Natural killer cell (primary cell): Measurements from ENCODE around the gene CCHCR1. TPM values are rescaled to one million over a fixed set of nuclear protein-coding genes. Genes with fewer than 3 reads are reported as not detected.

Experiments
- ATAC-seq, 3 donors: fragments of 150-1000 bp in 2 of 3; fragments of 200-7000 bp in 1 of 3; cut with Tn5 transposase; 1 replicate in 1 of 3; 2 replicates in 2 of 3; pipeline ENCODE4 v1.10.0; 2021; ENCODE audit warnings: mild to moderate bottlenecking in 2 of 3, moderate library complexity in 2 of 3
- DNase-seq, 2 donors: peaks; one replicate each; pipeline versions ENCODE4 v3.0.0 to v3.0.0-alpha.2; 2013 to 2021; ENCODE audit warnings: mixed read lengths in 1 of 2
- H3K27ac ChIP-seq: one replicate; pipeline ENCODE4 v1.5.1; 2013; ENCODE audit warnings: mild to moderate bottlenecking, low read length
- H3K27me3 ChIP-seq: one replicate; pipeline ENCODE4 v1.6.1; 2013; ENCODE audit warnings: low read length; ENCODE audit not compliant: control insufficient read depth, insufficient read depth
- H3K36me3 ChIP-seq: one replicate; pipeline ENCODE4 v1.6.1; 2013; ENCODE audit warnings: low read length; ENCODE audit not compliant: control insufficient read depth, insufficient read depth
- H3K4me1 ChIP-seq: one replicate; pipeline ENCODE4 v1.6.1; 2013; ENCODE audit warnings: low read length; ENCODE audit not compliant: control insufficient read depth, insufficient read depth
- H3K4me3 ChIP-seq: one replicate; pipeline ENCODE4 v1.5.1; 2013; ENCODE audit warnings: low read length
- H3K9me3 ChIP-seq: one replicate; pipeline ENCODE4 v1.6.1; 2013; ENCODE audit warnings: low read length; ENCODE audit not compliant: control insufficient read depth, insufficient read depth
- H3K27ac Mint-ChIP-seq, 2 donors: one replicate each; pipeline ENCODE4 v1.8.0; 2022; ENCODE audit warnings: mild to moderate bottlenecking in 2 of 2, mixed read lengths in 2 of 2, moderate library complexity in 1 of 2
- H3K27me3 Mint-ChIP-seq, 2 donors: one replicate each; pipeline ENCODE4 v1.8.0; 2022; ENCODE audit warnings: low read depth in 2 of 2, mixed read lengths in 2 of 2
- H3K36me3 Mint-ChIP-seq: one replicate; pipeline ENCODE4 v1.8.0; 2022; ENCODE audit warnings: mixed read lengths
- H3K4me1 Mint-ChIP-seq, 2 donors: one replicate each; pipeline ENCODE4 v1.8.0; 2022; ENCODE audit warnings: mixed read lengths in 2 of 2
- H3K4me3 Mint-ChIP-seq: one replicate; pipeline ENCODE4 v1.8.0; 2022; ENCODE audit warnings: mild to moderate bottlenecking, moderate library complexity, mixed read lengths
- H3K9me3 Mint-ChIP-seq, 2 donors: one replicate each; pipeline ENCODE4 v1.8.0; 2022; ENCODE audit warnings: mixed read lengths in 2 of 2
- WGBS: methylation state at CpG from one replicate; pipeline ENCODE4 v1.1.7; 2013; ENCODE audit warnings: missing lambda C conversion rate; ENCODE audit not compliant: insufficient coverage; 5-methylcytosine and 5-hydroxymethylcytosine counted together
- intact Hi-C: fragments of 100-400 bp; cut with micrococcal nuclease; formaldehyde crosslinking; loops from one replicate; pipeline ENCODE4 v1.14.2; 2022
- total RNA-seq, 4 donors: library from RNA; stranded (reverse); fragments of 120-200 nt in 1 of 4; gene quantifications; one replicate each; pipeline versions ENCODE4 v1.2.3 to v1.2.4, GENCODE V29; 2013 to 2022
- TF ChIP-seq, protein P1 (sequence below): fragments of 200-600 bp; IDR thresholded peaks from one replicate; pipeline ENCODE4 v1.8.0; 2022; ENCODE audit warnings: antibody characterized with exemption

Gene CCHCR1
- total RNA-seq, 3 donors from 2014 or later (not counting 1 experiment from before 2014, with no cell fraction given): 13.0 to 20.7 (median 16.9) TPM

DNA sequence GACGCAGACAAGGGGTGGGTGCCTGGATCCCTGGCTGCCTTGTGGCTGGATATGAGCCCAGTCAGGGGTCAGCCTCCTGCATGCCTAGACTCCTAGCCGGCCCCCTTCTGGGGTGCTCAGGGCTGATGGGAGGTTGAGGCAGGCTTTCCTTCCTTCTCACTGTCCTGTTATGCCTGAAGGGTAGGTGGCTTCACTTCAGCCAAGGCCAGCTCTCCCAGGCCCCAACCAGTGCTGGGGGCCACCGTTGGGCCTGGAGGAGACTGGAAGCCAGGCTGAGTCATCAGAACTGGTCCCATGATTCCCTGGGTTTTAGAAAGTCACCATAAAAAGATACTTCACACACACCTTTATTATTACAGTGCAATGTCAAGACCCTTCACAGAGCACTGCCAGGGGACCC, 15.8 kb upstream of the CCHCR1 start:
- WGBS: 84% methylated on average over 3 of the region's 3 CpGs
- no peak overlapping the region for H3K4me3 Mint-ChIP-seq
- Histone ChIP-seq H3K9me3 (no peaks in the 10 kb centered on the region), H3K27me3 (no peaks in the 10 kb centered on the region), H3K27ac (no peak overlapping the region), H3K36me3 (no peaks in the 10 kb centered on the region), H3K4me3 (no peak overlapping the region), H3K4me1 (peaks cover 14% of the 10 kb centered on the region)
- H3K27me3 Mint-ChIP-seq: no peaks in the 10 kb centered on the region
- no peak overlapping the region for H3K27ac Mint-ChIP-seq
- ATAC-seq (no peak), DNase-seq (no peak)
- H3K4me1 Mint-ChIP-seq: peaks cover 9 to 12% of the 10 kb centered on the region in 2 donors
- TF ChIP-seq, protein P1, sequence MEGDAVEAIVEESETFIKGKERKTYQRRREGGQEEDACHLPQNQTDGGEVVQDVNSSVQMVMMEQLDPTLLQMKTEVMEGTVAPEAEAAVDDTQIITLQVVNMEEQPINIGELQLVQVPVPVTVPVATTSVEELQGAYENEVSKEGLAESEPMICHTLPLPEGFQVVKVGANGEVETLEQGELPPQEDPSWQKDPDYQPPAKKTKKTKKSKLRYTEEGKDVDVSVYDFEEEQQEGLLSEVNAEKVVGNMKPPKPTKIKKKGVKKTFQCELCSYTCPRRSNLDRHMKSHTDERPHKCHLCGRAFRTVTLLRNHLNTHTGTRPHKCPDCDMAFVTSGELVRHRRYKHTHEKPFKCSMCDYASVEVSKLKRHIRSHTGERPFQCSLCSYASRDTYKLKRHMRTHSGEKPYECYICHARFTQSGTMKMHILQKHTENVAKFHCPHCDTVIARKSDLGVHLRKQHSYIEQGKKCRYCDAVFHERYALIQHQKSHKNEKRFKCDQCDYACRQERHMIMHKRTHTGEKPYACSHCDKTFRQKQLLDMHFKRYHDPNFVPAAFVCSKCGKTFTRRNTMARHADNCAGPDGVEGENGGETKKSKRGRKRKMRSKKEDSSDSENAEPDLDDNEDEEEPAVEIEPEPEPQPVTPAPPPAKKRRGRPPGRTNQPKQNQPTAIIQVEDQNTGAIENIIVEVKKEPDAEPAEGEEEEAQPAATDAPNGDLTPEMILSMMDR: no peak
- intact Hi-C loops: no loop called here
- no peaks in the 10 kb centered on the region for H3K36me3 Mint-ChIP-seq
- H3K9me3 Mint-ChIP-seq: no peaks in the 10 kb centered on the region

DNA sequence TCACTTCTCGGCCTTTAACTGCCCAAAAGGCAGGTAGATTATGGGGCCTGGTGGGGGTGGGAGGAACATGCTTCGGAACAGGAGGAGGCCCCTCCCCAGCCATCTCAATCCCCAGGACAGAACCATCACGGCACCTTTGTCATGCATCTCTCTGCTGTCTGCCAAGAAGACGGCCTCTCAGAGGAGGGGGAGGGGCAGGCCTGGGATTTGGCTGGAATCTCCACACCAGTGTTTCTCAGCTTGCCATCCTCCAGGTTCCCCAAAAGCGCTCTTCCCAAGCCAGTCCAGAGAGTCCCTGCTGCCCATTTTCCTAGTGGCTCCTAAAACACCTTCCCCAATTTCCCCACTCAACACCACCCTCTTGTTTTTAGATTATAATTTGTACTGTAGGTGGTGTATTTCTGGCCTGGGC, 15.4 kb upstream of the CCHCR1 start:
- Histone ChIP-seq H3K36me3 (no peaks in the 10 kb centered on the region), H3K4me1 (peaks cover 14% of the 10 kb centered on the region), H3K9me3 (no peaks in the 10 kb centered on the region), H3K27me3 (no peaks in the 10 kb centered on the region), H3K4me3 (no peak overlapping the region), H3K27ac (no peak overlapping the region)
- H3K36me3 Mint-ChIP-seq: no peaks in the 10 kb centered on the region
- H3K27me3 Mint-ChIP-seq: no peaks in the 10 kb centered on the region
- H3K27ac Mint-ChIP-seq: no peak overlapping the region
- WGBS: 87% methylated on average over 5 of the region's 5 CpGs
- peaks cover 9 to 12% of the 10 kb centered on the region in 2 donors for H3K4me1 Mint-ChIP-seq
- DNase-seq: no peak
- intact Hi-C loops: no loop called here
- no peaks in the 10 kb centered on the region for H3K9me3 Mint-ChIP-seq
- ATAC-seq: no peak
- TF ChIP-seq, protein P1: no peak
- no peak overlapping the region for H3K4me3 Mint-ChIP-seq

DNA sequence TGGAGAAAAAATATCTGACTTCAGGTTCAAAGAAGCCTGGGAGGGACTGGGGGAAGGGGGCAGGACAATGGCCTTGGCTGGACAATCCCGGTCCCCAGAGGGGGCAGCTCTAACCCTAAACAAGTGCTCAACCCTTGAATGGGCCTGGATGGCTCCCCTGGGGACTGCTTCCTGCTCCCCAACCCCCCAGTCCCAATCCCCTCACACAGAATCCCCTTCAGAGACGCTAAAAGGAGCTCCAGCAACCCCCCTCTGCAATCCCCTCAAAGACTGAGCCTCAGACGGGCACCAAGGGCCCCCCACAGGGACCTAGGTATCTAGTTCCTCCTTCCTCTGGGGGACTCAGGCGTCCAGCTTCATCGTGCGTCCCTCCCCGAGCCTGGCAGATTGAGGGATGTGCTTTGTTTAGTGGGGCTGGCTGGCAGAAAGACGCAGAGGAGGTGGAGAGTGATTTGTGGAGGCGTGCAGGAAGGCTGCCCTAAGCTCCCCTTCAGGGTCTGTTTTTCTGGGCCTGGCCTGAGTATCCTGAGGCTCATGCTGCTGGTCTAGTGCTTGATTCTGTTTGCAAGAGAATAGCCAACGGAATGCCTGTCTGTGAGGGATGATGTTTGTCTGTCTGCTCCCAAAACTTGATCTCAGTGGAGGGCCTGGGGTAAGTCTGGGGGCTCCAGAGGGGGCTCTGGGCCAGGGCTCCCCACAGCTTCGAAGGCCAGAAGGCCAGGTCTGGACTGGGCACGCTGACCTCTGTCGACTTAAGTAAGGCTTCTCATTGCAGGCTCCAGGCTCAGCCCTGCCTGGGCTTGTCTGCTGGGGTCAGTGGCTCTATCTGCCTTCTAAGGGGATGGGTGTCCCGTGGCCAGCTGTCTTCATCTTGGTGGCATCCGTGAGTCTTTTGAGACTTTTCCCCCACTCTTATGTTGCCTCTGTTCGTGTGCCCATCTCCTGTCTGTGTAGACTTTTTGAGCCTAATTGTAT, 14.6 kb upstream of the CCHCR1 start:
- Mint-ChIP-seq H3K9me3 (no peaks in the 10 kb centered on the region), H3K4me1 (peaks cover 9 to 12% of the 10 kb centered on the region in 2 donors), H3K27ac (no peak overlapping the region), H3K36me3 (no peaks in the 10 kb centered on the region), H3K4me3 (no peak overlapping the region), H3K27me3 (no peaks in the 10 kb centered on the region)
- no peak overlapping the region for H3K27ac ChIP-seq
- no peaks in the 10 kb centered on the region for H3K27me3 ChIP-seq
- H3K36me3 ChIP-seq: no peaks in the 10 kb centered on the region
- H3K9me3 ChIP-seq: no peaks in the 10 kb centered on the region
- ATAC-seq (no peak), DNase-seq (no peak)
- intact Hi-C loops: no loop called here
- TF ChIP-seq, protein P1: no peak
- WGBS: 80% methylated on average over 16 of the region's 16 CpGs
- H3K4me1 ChIP-seq: peaks cover 14% of the 10 kb centered on the region
- H3K4me3 ChIP-seq: no peak overlapping the region
